MCF 10A (cell line): ENCODE measurements around the gene TEX2. TPM values are rescaled to one million over a fixed set of nuclear protein-coding genes. Genes with fewer than 3 reads are reported as not detected.
A peak's percentile ranks its signal among the peaks of the same experiment; 100 is the strongest.

Experiments used
- BruUV-seq: library from RNA; stranded (reverse); fragments of 400-500 nt; replicated peaks from 2 replicates; lab custom pipeline; 2021; lab: Mats Ljungman, UMichigan
- CTCF ChIA-PET: fragments of 300-600 bp; sonication (Branson Sonifier 250); formaldehyde crosslinking; extraction: SDS; loops from one replicate; lab custom pipeline; 2021; ENCODE audit warnings: antibody characterized with exemption, inconsistent platforms; lab: Yijun Ruan, JAX
- POLR2A ChIA-PET: fragments of 300-600, 350-650 bp; sonication (Branson Sonifier 250); formaldehyde crosslinking; extraction: SDS; loops from one replicate; lab custom pipeline; 2020; ENCODE audit warnings: antibody characterized with exemption, inconsistent platforms; lab: Yijun Ruan, JAX
- DNase-seq: peaks from one replicate; pipeline ENCODE4 v3.0.0-alpha.2; 2018; ENCODE audit not compliant: unreplicated experiment
- H3K27ac Mint-ChIP-seq: one replicate; pipeline ENCODE4 v1.8.0; 2022; ENCODE audit warnings: mild to moderate bottlenecking, low read depth, mixed read lengths; ENCODE audit not compliant: unreplicated experiment
- H3K27me3 Mint-ChIP-seq: one replicate; pipeline ENCODE4 v1.8.0; 2022; ENCODE audit warnings: mixed read lengths; ENCODE audit not compliant: insufficient read depth, unreplicated experiment
- H3K36me3 Mint-ChIP-seq: one replicate; pipeline ENCODE4 v1.8.0; 2022; ENCODE audit warnings: mild to moderate bottlenecking, moderate library complexity, mixed read lengths; ENCODE audit not compliant: insufficient read depth, unreplicated experiment
- H3K4me1 Mint-ChIP-seq: one replicate; pipeline ENCODE4 v1.8.0; 2022; ENCODE audit warnings: mixed read lengths; ENCODE audit not compliant: insufficient read depth, unreplicated experiment
- H3K4me3 Mint-ChIP-seq: one replicate; pipeline ENCODE4 v1.8.0; 2022; ENCODE audit warnings: mild to moderate bottlenecking, moderate library complexity, mixed read lengths; ENCODE audit not compliant: unreplicated experiment
- H3K9me3 Mint-ChIP-seq: one replicate; pipeline ENCODE4 v1.8.0; 2022; ENCODE audit warnings: mixed read lengths; ENCODE audit not compliant: unreplicated experiment
- intact Hi-C: fragments of 100-400 bp; cut with micrococcal nuclease; formaldehyde crosslinking; loops from 2 replicates; pipeline ENCODE4 v1.14.1; 2022
- total RNA-seq: library from RNA; stranded (reverse); gene quantifications from 2 replicates; pipeline ENCODE4 v1.2.3, GENCODE V29; 2022
- TF ChIP-seq, protein P1 (sequence below): fragments of 200-600 bp; IDR thresholded peaks from one replicate; pipeline ENCODE4 v1.8.0; 2022; ENCODE audit warnings: antibody characterized with exemption, mild to moderate bottlenecking; ENCODE audit not compliant: unreplicated experiment

The TEX2 gene
- total RNA-seq, 1 experiment from 2014 or later = 42.2 TPM

DNA sequence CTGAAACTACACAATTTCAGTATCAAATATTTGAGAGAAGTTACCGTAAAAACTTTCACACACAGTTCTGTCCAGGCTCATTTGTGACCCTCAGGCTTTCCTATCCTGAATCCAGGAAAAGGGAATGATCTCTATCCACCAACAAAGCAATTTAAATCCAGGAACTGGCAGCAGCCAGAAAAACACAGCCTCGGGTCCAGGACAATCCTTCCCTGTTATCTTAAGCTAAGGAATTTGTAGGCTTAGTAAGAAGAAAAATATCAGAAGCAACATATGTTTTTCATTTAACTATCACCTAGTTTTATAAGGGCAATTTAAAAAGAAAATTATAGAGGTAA is 47.1 kb downstream of the TEX2 start:
- H3K36me3 Mint-ChIP-seq = peaks cover 42% of the 10 kb centered on the region

GRCh38 chr17:64214950-64215349 is 48.1 kb downstream of the TEX2 start:
- intact Hi-C loops = loop anchor here (5.0 kb wide), 1 partner anchor 47 kb away; the partner anchor contains the start of gene TEX2
- Mint-ChIP-seq H3K27ac (peak overlapping the region; percentile 89), H3K4me1 (peaks cover 34% of the 10 kb centered on the region), H3K36me3 (peaks cover 38% of the 10 kb centered on the region), H3K4me3 (no peak overlapping the region), H3K27me3 (no peaks in the 10 kb centered on the region), H3K9me3 (no peaks in the 10 kb centered on the region)
- TF ChIP-seq, protein P1, sequence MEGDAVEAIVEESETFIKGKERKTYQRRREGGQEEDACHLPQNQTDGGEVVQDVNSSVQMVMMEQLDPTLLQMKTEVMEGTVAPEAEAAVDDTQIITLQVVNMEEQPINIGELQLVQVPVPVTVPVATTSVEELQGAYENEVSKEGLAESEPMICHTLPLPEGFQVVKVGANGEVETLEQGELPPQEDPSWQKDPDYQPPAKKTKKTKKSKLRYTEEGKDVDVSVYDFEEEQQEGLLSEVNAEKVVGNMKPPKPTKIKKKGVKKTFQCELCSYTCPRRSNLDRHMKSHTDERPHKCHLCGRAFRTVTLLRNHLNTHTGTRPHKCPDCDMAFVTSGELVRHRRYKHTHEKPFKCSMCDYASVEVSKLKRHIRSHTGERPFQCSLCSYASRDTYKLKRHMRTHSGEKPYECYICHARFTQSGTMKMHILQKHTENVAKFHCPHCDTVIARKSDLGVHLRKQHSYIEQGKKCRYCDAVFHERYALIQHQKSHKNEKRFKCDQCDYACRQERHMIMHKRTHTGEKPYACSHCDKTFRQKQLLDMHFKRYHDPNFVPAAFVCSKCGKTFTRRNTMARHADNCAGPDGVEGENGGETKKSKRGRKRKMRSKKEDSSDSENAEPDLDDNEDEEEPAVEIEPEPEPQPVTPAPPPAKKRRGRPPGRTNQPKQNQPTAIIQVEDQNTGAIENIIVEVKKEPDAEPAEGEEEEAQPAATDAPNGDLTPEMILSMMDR = no peak
- DNase-seq = no peak
- ChIA-PET CTCF (interaction anchor here (0.9 to 2.6 kb wide), 3 partner anchors 13 to 65 kb away, joined by 3 to 9 read pairs (median 3); no protein-coding TSS in a partner anchor), POLR2A (interaction anchor here (0.6 to 13.7 kb wide), 8 partner anchors 9 to 69 kb away, joined by 3 to 187 read pairs (median 6); no protein-coding TSS in a partner anchor)
- BruUV-seq = no TSS peak

More for the DNA sequence above, 47.1 kb downstream of the TEX2 start:
- Mint-ChIP-seq H3K4me1 (peaks cover 34% of the 10 kb centered on the region), H3K9me3 (no peaks in the 10 kb centered on the region), H3K27me3 (no peaks in the 10 kb centered on the region), H3K27ac (peak overlapping the region; percentile 89), H3K4me3 (no peak overlapping the region)
- ChIA-PET CTCF (interaction anchor here (0.6 to 2.6 kb wide), 5 partner anchors 9 to 304 kb away, joined by 3 to 9 read pairs (median 3); no protein-coding TSS in a partner anchor), POLR2A (interaction anchor here (0.6 to 13.7 kb wide), 11 partner anchors 13 to 70 kb away, joined by 3 to 187 read pairs (median 3); no protein-coding TSS in a partner anchor)
- DNase-seq = no peak
- BruUV-seq = no TSS peak
- intact Hi-C loops = loop anchor here (5.0 kb wide), 1 partner anchor 46 kb away; the partner anchor contains the start of gene TEX2
- TF ChIP-seq, protein P1 = no peak

- intact Hi-C loops = no loop called here
- H3K27ac Mint-ChIP-seq = no peak overlapping the region
- H3K4me1 Mint-ChIP-seq = peaks cover 42% of the 10 kb centered on the region
- POLR2A ChIA-PET = interaction anchor here (1.3 to 13.7 kb wide), 4 partner anchors 8 to 68 kb away, joined by 5 to 187 read pairs (median 19); no protein-coding TSS in a partner anchor
- no peaks in the 10 kb centered on the region for H3K27me3 Mint-ChIP-seq
- TF ChIP-seq, protein P1 = no peak
- CTCF ChIA-PET = interaction anchor here (2.6 kb wide), 1 partner anchor 13 kb away, joined by 9 read pairs; no protein-coding TSS in a partner anchor
- no peak for DNase-seq
- H3K36me3 Mint-ChIP-seq = peaks cover 42% of the 10 kb centered on the region
- H3K9me3 Mint-ChIP-seq = no peaks in the 10 kb centered on the region
- BruUV-seq = no TSS peak
- no peak overlapping the region for H3K4me3 Mint-ChIP-seq
Observed at GRCh38 chr17:64213995-64214811, 48.9 kb downstream of the TEX2 start.

DNA sequence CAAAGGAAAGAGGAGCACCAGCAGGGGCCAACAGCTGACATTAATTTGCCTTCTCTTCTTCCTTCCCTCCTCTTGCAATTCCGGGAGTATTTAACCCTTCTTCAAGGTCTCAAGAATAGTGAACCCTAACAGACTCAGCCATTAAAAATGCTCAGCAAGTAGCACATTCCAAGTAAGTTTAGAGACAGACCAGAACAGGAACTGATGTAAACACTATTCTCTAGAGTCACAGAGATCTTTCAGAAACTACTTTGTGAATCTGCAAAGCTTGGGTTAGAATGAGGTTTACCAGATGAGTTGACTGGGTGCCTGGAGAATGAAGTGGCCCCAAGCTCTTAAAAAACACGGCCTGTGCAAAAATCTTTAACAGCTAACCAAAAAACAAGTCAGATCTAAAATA is 50.9 kb downstream of the TEX2 start:
- H3K4me1 Mint-ChIP-seq = peaks cover 37% of the 10 kb centered on the region
- H3K27me3 Mint-ChIP-seq = no peaks in the 10 kb centered on the region
- no peak overlapping the region for H3K4me3 Mint-ChIP-seq
- CTCF ChIA-PET = no interaction called here
- DNase-seq = no peak
- peak overlapping the region; percentile 57 for H3K27ac Mint-ChIP-seq
- no TSS peak for BruUV-seq
- TF ChIP-seq, protein P1 = no peak
- intact Hi-C loops = no loop called here
- POLR2A ChIA-PET = interaction anchor here (1.0 to 13.7 kb wide), 5 partner anchors 10 to 65 kb away, joined by 3 to 187 read pairs (median 6); partner anchors contain the start of gene TEX2
- no peaks in the 10 kb centered on the region for H3K9me3 Mint-ChIP-seq
- H3K36me3 Mint-ChIP-seq = peaks cover 56% of the 10 kb centered on the region
